GM21825 (cell line): Measurements from ENCODE around the gene SMARCA1.
"Not testable (repeated sequence)": the region's sequence is repeated elsewhere in the genome, so short reads cannot be mapped to it uniquely, and the experiment has no call there.

Experiments
- ATAC-seq: cut with Tn5 transposase; IDR thresholded peaks from one replicate; pipeline ENCODE4 v1.9.1; 2021; ENCODE audit warnings: mild to moderate bottlenecking, moderate library complexity; ENCODE audit not compliant: unreplicated experiment

The SMARCA1 gene

DNA sequence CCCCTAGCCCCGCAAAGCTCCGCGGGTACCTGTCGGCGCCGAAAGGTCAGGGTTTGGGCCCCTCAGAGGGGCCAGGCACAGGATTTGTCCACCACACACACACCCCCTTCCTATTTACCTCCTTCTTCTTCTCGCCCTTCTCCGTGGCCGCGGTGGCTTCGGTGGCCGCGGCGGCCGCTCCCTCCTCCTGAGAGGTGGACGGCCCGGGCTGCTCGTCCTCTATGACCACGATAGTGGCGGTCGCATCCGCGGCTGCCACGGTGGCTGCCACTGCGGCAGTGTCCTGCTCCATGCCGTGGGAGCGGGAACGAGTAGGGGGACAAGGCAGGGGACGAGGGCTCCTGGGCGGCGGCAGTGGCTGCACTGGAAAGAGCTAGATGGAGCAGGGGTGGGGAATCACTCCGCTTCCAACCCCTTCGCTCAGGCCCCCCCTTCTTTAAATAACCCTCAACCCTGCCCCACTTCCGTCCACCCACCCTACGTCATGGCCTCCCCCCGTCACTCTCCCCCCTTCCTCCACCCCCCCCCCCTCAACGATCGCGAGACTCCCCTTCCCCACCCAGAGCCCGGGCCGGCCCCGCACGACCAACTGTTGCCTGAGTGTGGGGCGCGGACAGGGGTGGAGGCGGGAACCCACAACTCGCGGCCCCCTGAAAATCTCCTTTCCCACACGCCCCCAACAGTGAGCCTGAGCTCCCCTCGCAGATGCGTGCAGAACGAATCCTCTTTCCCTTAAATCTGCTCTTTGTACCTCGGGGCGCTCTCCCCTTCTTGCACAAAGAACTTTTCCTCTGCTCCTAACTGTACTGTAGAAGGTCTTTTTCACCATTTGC lies at the start of gene SMARCA1:
TSS of gene SMARCA1 (minus strand) at position 412 of the 833 bp plus-strand sequence. CDS start at position 292, 120 bp downstream.
- ATAC-seq, result no peak

GRCh38 chrX:129572422-129572821 lies 49.1 kb upstream of the SMARCA1 start:
- ATAC-seq, result no peak

DNA sequence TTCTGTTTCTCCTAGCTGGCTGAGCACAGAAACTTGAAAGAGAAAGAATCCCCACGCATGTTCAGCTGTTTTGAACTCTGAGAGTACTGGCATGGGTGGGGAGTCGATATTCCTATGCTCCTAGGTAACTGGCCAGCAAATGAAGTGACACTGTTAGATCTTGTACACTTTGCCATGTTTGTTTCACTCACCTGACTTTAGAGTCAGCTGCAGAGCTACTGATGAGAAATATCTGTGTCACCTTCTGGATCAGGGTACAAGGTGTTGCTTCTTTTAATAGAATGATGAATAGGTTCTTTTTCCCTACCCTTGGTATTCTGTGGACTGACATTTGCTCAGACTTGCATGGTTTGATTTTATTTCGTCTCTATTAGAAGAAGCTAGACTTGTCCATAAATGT lies 45.1 kb upstream of the SMARCA1 start:
- ATAC-seq, result no peak

DNA sequence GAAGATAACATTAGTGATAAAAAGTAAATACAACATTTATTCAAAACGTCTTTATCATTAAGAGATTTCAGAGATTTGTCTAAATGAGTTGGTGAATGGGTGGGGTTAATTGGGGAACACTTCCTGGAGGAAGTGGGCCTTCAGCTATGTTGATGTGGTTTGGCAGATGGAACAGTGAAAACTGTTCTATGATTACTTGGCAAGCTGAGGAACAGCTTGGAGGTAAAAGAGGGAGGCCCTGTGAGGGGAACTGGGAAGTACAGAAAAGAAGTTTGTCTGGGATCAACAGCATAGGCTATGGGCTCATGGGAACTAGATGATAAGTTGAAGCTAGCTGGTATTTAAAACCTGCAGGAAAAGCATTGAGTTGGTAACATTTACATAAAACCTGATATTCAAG lies 42.8 kb upstream of the SMARCA1 start:
- ATAC-seq, result no peak

DNA sequence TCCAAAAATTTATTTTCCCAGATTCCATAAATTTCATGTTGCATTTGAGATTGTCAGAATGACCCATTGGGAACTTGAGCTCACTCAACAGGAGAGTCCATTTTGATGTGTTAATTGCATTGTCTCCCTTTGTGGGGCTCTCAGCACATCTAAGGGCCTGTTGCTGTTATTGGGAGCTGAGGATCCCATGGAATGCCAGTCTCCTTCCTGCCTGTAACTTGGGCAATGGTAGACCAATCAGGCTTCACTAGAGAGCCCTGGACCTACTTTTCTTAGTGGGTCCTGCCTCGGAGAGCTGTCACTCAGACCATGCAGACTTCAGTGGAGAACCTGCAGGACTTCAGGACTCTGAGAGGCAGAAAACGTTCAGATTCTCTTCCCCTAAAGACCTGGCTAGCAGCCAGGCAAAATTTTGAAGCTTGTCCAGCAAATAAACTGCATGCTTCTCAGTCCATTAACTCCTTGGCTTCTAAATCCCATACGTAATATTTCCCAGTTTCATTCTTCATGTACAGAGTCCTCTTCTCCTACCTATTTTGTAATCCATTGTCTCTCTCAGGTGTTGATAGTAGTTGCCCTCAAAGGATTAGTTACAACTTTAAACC lies 41.9 kb upstream of the SMARCA1 start:
- no peak for ATAC-seq

GRCh38 chrX:129564345-129564744 lies 41.1 kb upstream of the SMARCA1 start:
- ATAC-seq, result not testable (repeated sequence)

- ATAC-seq, result no peak
These were observed 38.2 kb upstream of the SMARCA1 start for GRCh38 chrX:129561453-129561852.

GRCh38 chrX:129559783-129560182 lies 36.5 kb upstream of the SMARCA1 start:
- no peak for ATAC-seq

DNA sequence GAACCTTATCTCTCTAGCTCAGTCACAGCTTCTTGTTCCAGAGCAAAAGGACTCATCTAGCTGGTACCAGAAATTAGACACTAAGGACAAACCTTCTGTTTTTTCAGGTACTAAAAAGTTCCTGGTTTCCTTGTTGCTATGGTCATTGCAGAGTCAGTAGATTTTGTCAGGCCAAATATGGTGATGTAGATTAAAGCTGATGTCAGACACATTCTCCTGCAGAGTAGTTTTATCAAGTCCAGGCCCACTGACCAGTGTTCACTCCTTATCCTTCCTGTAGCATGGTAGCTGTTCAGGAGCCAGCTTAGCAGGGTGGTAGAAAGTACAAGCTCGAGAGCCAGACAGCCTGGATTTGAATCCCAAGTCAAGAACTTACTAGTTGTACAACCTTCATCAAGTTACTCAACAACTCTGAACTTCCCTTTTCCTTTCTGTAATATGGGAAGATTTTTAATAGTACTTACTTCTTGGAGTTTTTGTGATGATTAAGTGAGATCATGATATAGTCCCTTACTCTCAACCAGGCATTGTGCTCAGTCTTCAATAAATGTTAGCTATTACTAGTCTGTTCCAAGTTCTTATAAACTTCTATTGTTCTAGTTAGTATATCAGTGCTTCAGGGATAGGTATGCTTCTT lies 34.7 kb upstream of the SMARCA1 start:
- ATAC-seq, result no peak

GRCh38 chrX:129556806-129557315 lies 33.6 kb upstream of the SMARCA1 start:
- no peak for ATAC-seq

DNA sequence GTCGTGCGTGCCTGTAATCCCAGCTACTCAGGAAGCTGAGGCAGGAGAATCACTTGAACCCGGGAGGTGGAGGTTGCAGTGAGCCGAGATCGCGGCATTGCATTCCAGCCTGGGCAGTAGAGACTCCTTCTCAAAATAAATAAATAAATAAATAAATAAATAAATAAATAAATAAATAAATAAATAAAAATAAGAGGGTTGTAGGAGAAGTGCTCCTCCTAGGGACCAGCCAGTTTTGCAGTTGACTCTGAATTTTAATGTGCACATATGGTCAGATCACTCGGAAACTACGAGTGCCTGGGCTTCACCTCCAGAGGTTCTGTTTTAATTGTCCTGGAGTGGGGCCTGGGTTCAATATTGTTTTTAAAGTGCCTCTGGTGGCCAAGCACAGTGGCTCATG lies 31.5 kb upstream of the SMARCA1 start:
- ATAC-seq, result not testable (repeated sequence)

DNA sequence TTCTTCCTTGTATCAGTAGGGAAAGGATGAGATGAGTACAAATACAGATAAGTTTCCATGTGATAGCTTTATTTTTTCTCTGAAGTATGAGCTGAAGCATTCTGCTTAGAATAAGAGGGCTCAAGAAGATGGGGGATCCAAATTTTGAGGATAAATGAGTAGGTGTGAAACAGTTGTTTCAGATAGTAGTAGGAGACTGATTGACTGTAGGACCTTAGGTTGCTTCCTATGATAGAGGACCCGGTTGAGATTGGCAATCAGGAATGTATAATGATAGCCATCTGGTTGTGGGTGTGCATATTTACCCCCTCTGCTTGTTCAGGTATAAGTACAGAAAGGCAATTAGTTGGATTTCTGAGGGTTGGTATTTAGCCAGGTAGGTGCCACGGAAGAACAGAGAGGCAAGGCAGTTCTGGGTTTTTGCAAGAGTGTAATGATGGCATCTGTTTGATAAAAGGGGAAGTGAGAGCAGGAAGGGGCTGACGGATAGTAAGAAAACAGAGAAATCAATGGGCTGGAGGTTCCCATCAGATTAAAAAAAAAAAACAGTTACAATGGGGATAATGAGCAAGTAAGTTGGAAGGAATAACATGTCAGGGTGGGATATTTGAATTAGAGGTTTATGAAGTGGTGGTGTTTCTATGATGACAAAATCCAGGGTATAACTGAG lies 30.5 kb upstream of the SMARCA1 start:
- peak; percentile 96 for ATAC-seq

- no peak for ATAC-seq
These were observed 25.8 kb upstream of the SMARCA1 start for GRCh38 chrX:129549124-129549523.

GRCh38 chrX:129545408-129545807 lies 22.1 kb upstream of the SMARCA1 start:
- no peak for ATAC-seq

DNA sequence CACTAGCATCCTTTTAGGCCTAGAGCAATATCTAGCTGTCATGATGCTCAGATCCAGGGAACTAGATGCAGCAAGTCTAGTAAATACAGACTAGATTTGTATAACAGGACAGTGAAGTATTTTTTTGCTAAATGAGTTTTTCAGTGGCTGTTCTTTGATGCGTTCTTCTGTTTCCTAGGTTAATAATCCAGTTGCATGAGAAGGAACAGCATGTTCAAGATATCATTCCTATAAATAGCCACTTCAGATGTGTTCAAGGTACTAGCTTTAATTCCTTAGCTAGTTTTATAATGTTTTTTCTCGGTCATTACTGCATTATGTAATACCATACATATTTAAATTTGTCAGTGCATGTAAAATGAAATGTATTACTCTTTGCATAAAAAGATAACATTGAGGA lies 21.5 kb upstream of the SMARCA1 start:
- ATAC-seq, result no peak

- ATAC-seq, result no peak
These were observed 17.5 kb upstream of the SMARCA1 start for GRCh38 chrX:129540722-129541184.

GRCh38 chrX:129540068-129540653 lies 16.9 kb upstream of the SMARCA1 start, which contains the start of gene OCRL:
Gene OCRL, plus strand, starts transcription at chrX:129540259. Its CDS starts 181 bp downstream, at chrX:129540440.
- peak; percentile 96 for ATAC-seq

DNA sequence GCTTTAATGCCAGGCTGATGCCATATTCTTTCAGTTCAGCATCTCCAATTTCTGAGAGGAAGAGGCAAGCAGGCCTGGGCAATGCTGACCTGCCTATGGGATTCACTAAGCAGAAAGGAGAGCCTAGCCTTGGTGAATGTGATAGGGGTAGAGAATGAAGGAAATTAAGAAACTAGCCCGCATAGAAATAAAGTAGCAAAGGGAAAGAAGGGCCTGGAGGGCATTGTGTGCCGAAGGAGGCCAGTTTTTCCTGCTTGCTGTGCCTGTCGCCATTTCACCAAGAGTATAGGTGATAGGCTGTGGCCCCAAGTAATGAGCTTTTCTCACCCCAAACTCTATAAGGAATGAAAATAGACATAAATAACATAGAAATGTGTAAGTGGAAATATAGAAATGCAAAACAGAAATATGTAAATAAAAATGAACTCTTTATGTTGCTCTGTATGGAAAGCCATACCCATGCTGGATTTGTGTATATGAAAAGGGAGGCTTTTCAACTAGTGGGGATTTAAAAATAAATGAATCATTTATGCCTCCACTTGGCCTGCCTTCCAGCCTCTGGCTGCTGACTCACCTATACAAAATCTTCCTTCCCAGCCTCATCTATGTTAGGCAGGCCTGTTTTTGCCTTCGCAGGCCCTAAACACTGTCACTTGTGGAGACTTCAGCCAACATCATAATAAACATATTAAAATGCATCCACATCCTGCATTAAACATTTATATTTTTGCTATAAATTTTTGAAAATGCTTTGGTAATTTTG lies 11.7 kb upstream of the SMARCA1 start:
- ATAC-seq, result no peak

GRCh38 chrX:129531132-129531531 lies 7.8 kb upstream of the SMARCA1 start:
- no peak for ATAC-seq

DNA sequence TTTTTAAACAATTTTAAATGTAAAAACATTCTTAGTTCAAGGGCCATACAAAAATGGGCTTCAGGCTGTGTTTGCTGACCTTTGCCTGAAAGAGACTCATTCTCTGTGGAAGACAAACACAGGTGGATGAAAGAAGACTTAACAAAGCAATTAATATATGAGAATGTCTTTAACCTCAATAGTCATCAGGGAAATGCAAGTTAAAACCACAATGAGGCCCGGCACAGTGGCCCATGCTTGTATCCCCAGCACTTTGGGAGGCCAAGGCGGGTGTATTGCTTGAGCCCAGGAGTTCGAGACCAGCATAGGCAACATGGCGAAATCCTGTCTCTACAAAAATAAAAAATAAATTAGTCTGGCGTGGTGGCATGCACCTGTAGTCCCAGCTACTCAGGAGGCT lies 7.1 kb upstream of the SMARCA1 start:
- no peak for ATAC-seq
